ENCODE data around the gene SMARCA2.

SMARCA2 gene

DNA sequence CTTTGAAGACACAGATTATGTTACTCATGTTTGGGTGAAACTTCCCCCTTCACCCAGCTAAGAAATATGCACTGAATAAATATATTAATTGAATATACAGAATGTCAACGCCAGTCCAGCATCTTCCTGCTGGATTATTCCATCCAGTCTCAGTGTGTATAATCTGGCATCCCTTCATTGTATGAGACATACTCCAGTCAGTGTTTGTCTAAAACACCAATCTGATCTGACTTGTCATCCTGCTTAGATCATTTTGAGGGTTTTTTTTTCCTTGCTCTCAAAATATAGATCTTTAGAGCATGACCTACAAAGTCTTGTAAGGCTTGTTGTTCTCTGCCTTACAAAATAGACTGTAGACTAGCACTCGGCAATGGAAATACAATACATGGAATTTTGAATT is 195.1 kb downstream of the SMARCA2 start:
- no peak for DNase-seq (ENCODE audit: low read depth in 3 of 3)

DNA sequence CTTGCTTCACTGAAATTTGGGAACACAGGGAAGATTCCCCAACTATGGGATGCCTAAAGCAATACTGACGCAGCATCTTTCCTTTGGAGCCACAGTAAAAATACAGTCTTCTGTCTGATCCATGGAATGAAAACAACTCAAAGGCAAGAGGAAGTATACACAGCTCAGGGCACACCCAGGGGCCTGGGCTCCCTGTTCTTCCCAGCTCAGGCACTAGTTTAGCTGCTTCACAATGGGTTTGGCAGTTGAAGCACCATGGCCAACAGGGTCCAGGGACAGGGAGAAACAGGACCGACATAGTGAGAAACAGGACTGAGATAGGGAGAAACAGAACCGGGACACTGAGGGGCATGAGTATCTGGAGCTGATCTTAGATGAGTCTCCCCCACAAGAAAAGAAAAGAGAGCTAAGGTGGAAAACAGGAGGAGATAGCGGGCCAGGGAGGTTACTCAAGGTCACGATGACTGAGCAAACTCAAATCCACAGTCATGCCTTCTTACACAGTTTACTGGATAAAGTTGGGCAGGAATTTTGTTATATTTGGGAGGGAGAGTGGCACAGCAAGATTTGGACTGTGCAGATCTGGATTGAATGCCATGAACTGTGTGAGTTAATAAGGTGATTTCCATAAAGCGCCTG is 198.8 kb downstream of the SMARCA2 start:
- DNase-seq (ENCODE audit: low read depth in 3 of 3), result no peak

GRCh38 chr9:2214707-2215106 is 199.6 kb downstream of the SMARCA2 start:
- no peak for DNase-seq (ENCODE audit: low read depth in 3 of 3)

DNA sequence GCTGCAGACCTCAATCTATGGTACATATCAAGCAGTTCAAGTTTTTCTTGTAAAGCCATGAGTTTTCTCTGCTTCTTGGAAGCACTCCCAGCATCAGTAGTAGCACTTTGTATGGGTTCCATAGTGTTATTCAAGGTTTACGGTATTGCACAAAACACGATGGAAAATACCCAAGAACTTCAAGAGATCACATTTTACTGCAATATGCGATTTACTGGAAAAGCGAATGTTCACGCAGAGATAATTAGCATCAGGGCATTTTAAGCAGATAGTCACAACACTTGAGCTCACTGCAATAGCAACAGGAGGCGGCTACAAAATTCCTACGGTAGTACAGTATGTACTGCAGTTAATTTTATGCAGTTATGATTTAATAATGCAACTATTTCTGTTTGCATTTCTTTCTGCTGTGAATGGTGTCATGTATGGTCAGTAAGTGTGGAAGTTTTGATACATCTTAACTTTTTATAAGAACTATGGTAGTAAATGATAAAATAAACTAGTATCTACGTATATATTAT is 200.8 kb downstream of the SMARCA2 start:
- DNase-seq (ENCODE audit: low read depth in 3 of 3), result no peak

GRCh38 chr9:2216591-2216990 is 201.4 kb downstream of the SMARCA2 start:
- no peak for DNase-seq (ENCODE audit: low read depth in 3 of 3)

DNA sequence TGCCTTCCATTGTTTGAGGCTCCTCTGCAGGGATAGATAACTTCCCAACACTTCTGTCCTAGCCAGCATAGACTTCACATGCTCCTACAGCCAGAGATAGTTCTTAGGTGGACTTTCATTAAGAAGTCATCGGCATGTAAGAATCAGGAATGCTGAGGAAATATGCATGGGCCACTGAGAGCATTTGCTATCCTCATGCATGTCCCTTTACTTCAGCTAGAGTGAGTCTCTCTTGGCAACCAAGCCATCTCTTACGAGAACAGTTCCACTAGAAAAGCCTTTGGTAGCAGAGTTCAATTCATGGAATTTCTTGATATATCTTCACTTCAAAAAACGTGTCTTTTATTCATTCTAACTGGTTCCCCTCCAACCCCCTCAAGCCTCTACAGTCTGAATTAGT is 202.4 kb downstream of the SMARCA2 start:
- DNase-seq (ENCODE audit: low read depth in 3 of 3), result no peak

- no peak for DNase-seq (ENCODE audit: low read depth in 3 of 3)
These were observed 204.9 kb downstream of the SMARCA2 start for GRCh38 chr9:2220036-2220435.

DNA sequence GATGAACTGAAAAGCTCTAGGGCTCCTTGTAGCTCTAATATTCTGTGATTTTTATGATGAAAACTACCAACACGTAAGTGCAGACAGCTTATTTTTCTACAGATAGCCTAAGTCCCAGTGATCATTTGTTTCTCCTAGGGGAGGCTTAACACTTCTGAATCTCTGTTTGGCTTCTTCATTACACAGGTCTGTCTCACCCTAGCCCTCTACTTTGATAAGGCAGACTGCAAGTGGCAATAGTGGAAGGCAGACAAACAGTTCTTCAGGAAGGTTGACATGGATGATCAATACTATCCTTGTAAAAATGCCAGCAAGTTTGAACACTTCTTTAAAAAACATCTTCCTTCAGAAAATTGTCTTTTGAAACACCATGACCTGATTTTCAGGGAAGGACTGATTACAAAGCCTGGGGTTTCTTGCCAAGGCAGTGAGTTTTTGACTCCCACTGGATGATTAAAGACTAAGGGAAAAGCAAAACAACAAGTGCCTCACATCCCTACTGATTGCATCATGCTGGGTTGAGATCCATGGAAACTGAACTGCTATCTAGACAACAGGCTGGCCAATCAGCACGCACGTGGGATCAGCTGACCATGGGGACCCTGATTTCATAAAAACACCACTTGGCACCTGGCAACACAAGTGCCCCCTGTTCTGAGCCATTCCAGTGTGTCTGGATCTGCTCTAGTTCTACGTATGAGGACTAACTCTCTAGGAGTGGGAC is 212.2 kb downstream of the SMARCA2 start:
- no peak for DNase-seq (ENCODE audit: low read depth in 3 of 3)

- DNase-seq (ENCODE audit: low read depth in 3 of 3), result no peak
These were observed 213.0 kb downstream of the SMARCA2 start for GRCh38 chr9:2228132-2228531.

DNA sequence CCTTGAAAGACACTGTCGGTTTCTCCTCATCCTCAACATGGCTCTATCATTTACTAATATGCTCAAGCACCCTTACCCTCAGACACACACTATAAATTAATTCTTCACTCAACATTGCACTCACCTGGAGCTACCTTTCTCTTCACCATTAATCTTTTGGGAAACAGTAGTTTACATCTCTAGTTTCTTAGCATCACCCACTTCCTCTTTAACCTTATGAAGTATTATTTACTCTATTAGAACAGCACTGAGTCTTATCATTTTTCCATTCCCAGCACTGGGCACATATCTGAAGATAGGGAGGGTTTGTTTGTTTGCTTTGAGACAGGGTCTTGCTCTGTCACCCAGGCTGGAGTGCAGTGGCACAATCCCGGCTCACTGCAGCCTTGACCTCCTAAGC is 213.5 kb downstream of the SMARCA2 start:
- no peak for DNase-seq (ENCODE audit: low read depth in 3 of 3)

DNA sequence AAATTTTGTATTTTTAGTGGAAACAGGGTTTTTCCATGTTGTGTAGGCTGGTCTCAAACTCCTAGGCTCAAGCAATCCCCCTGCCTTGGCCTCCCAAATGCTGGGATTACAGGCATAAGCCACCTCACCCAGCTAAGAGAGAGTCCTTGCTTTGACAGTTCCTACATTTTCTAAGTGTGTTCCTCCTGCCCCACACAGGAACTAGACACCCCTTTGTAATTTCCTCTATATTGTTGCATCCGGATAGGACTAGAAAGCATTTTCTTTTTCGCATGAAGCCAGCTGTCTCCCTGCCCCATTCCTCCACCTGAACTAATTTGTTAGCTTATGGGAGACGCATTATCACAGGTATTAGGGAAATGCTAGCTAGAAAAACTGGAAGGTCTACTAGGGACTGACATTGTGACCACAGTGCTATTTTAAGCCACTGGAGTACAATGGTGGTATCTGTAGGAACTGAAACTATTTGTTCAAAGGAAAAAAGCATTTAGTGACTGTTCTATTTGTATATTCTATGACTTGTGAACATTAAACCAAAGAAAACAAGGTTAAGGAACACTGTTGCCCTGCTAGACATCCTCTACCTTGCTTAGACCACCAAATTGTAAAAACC is 214.1 kb downstream of the SMARCA2 start:
- no peak for DNase-seq (ENCODE audit: low read depth in 3 of 3)

DNA sequence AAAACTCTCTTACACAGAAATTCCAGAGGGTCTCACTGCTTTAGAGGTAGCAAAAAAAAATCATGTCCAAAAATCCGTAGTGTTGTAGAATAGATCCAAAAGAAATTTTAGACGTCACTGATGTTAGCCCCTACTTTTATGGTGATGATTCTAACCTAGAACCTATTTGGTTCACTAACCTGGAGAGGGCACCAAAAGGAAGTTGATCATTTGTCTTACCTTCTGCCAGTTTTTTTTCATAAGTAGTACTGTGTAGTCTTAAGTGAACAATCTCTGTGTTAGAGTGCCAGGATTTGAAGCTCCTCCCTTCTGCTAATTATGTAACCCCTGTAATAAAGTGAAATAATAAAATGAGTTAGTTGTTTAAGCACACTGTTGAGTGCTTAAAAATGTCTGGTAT is 215.2 kb downstream of the SMARCA2 start:
- no peak for DNase-seq (ENCODE audit: low read depth in 3 of 3)

GRCh38 chr9:2231101-2231500 is 216.0 kb downstream of the SMARCA2 start:
- DNase-seq (ENCODE audit: low read depth in 3 of 3), result no peak

GRCh38 chr9:2231829-2232228 is 216.7 kb downstream of the SMARCA2 start:
- no peak for DNase-seq (ENCODE audit: low read depth in 3 of 3)

DNA sequence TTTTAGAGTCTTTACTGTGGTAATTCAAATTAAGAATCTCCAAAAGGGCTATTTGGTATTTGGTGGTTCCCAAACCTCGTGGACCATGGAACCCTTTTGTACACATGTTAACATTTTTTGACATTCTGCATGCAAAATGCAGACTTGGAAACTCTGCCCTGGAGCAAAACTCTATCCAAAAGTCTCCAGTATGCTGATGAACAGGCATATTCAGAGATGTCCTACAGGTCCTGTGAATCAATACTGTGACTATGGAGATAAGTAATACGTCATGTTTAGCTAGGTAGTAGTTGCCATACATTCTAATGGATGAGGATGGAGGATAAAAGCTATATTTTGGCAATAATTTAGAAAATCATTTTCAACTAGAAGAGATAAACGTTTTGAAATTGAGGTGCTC is 218.1 kb downstream of the SMARCA2 start:
- no peak for DNase-seq (ENCODE audit: low read depth in 3 of 3)

- no peak for DNase-seq (ENCODE audit: low read depth in 3 of 3)
These were observed 219.3 kb downstream of the SMARCA2 start for GRCh38 chr9:2234371-2234893.

- no peak for DNase-seq (ENCODE audit: low read depth in 3 of 3)
These were observed 220.5 kb downstream of the SMARCA2 start for GRCh38 chr9:2235623-2236022.

DNA sequence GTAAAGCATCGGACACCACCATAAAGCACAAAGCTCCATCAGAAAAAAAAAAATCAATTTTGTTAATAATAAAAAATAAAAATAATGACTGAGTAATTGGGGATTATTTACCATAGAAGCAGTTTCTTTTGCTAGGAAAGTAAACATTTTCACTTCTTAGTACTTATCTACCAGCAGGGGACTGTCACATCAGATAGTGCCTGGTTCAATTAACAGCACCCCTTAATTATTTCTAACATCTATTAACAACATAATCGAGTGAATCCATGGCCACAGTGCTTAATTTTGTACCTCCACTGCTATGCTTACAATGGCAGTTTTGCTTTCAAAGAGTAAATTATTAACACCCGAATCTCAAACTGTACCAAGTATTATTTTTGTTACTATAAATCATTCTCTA is 221.7 kb downstream of the SMARCA2 start:
- DNase-seq (ENCODE audit: low read depth in 3 of 3), result no peak

GRCh38 chr9:2241461-2241835 is 226.3 kb downstream of the SMARCA2 start:
- no peak for DNase-seq (ENCODE audit: low read depth in 3 of 3)

GRCh38 chr9:2241836-2242741 is 226.9 kb downstream of the SMARCA2 start:
- DNase-seq (ENCODE audit: low read depth in 3 of 3), result peak; percentile 13 to 26 (median 14)

- DNase-seq (ENCODE audit: low read depth in 3 of 3), result no peak
These were observed 227.7 kb downstream of the SMARCA2 start for GRCh38 chr9:2242831-2243330.

All from stimulated activated CD4-positive, alpha-beta T cell treated with anti-CD3 and anti-CD28 coated beads, TNF-alpha, amount 100 ng/mL, for 4 hours (primary cell).